Esophagus squamous epithelium (tissue), 4 donors: ENCODE measurements around the gene CFAP299.

Source experiments
- POLR2A ChIP-seq, 4 donors: fragments of 450-650 bp; IDR thresholded peaks; one replicate each; pipeline ENCODE4 v1.6.1; 2017; ENCODE audit warnings: antibody characterized with exemption in 4 of 4, mild to moderate bottlenecking in 4 of 4, moderate library complexity in 3 of 4
- TF ChIP-seq, protein P1 (sequence below), 6 experiments: fragments of 450-650 bp in 4 of 6; fragments of 200-600 bp in 2 of 6; sonication (generic) in 2 of 6; IDR thresholded peaks; one replicate each; pipeline ENCODE4 v1.5.1; 2016 to 2019; ENCODE audit warnings: antibody characterized with exemption in 6 of 6, mild to moderate bottlenecking in 4 of 6, moderate library complexity in 4 of 6

- TF ChIP-seq, protein P1, sequence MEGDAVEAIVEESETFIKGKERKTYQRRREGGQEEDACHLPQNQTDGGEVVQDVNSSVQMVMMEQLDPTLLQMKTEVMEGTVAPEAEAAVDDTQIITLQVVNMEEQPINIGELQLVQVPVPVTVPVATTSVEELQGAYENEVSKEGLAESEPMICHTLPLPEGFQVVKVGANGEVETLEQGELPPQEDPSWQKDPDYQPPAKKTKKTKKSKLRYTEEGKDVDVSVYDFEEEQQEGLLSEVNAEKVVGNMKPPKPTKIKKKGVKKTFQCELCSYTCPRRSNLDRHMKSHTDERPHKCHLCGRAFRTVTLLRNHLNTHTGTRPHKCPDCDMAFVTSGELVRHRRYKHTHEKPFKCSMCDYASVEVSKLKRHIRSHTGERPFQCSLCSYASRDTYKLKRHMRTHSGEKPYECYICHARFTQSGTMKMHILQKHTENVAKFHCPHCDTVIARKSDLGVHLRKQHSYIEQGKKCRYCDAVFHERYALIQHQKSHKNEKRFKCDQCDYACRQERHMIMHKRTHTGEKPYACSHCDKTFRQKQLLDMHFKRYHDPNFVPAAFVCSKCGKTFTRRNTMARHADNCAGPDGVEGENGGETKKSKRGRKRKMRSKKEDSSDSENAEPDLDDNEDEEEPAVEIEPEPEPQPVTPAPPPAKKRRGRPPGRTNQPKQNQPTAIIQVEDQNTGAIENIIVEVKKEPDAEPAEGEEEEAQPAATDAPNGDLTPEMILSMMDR (IDR thresholded peaks at IDR 0.05), result no peak
- no peak for TF ChIP-seq POLR2A (IDR thresholded peaks at IDR 0.05)
These were observed 224.8 kb downstream of the CFAP299 start for GRCh38 chr4:80560337-80560736.
